Kidney capillary endothelial cell (primary cell): ENCODE measurements around the gene POR.

Experiments
- DNase-seq: peaks from one replicate; pipeline ENCODE4 v3.0.0-alpha.2; 2018; ENCODE audit warnings: low spot score

POR gene

DNA sequence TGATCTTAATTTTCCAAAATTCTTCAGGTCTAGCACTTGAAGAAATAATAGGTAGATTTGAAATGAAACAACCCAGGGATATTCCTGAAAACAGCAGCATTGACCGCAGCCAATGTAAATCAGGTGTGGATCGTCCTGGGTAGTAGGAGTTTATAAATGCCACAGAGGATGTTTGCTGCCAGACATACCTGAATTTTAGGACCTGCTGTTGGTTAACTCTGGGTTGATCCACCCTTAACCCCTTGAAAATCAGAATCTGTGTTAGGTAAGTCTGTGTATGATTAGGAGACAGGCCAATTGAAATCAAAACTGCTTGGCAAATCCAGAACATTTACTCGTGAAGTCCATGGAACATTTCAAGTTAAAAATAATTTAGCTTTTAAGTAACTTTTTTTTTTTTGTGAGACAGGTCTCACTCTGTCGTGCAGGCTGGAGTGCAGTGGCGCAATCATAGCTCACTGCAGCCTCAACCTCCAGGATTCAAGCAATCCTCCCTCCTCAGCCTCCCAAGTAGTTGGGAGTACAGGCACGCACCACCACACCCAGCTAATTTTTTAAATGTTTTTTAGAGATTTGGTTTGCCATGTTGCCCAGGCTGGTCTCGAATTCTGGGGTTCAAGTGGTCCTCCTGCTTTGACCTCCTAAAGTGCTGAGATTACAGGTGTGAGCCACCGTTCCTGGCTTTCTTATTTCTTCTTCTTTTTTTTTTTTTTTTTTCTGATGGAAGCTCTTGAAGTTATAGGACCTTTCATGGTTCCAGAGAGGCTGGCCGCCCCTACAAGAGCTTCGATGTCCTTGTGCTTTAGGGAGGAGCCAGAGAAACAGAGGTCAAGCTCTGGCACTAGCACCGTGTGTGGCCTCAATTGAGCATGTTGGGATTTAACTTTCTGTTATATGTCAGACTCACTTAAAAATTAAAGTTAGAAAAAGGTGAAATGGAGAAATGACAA lies 2.0 kb downstream of the POR start:
- no peak for DNase-seq

DNA sequence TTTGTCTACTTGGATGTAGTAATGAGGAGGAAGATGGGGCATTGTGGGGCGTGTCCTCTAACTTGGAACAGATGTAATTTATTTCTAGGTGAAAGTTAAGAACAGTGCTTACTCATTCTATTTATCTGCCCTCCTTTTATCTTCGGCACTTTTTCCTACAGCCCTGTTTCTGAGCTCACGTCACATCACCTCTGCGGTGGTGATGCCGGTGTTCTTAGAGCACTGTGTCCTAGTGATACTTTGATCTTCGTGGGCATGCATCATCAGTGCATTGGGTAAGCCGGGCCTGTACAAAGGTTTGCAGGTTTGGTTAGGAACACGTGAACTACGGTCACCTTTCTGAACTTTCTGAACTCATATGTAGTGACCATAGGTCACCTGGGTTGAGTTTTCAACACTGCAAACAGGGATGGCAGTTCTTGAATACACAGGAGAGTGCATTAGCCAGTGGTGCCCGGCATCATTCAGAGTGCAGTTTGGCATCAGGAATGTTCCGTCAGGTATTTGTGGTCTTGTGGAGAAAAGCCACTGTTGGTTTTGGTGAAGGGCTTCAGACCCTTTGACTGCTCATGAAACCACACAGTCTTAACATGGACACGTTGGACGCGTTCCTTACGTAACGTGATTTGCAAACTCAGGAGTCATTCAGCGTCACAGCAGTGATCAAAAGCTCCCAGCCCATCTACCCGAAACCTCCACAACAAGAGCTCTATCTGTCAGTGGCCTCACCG lies 5.6 kb downstream of the POR start:
- DNase-seq, result no peak

DNA sequence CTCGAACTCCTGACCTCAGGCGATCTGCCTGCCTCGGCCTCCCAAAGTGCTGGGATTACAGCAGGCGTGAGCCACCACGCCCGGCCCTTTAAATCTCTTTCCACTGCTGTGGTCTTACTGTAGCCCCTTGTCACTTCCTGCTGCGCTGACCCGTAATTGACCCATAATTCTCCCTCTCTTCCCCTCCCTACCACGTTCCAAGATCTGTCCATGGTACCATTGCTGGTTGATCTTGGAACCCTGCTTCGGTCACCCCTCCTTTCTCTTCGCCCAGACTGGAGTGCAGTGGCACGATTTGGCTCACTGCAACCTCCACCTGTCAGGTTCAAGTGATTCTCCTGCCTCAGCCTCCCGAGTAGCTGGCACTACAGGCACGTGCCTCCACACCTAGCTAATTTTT lies 6.5 kb downstream of the POR start:
- DNase-seq, result no peak

DNA sequence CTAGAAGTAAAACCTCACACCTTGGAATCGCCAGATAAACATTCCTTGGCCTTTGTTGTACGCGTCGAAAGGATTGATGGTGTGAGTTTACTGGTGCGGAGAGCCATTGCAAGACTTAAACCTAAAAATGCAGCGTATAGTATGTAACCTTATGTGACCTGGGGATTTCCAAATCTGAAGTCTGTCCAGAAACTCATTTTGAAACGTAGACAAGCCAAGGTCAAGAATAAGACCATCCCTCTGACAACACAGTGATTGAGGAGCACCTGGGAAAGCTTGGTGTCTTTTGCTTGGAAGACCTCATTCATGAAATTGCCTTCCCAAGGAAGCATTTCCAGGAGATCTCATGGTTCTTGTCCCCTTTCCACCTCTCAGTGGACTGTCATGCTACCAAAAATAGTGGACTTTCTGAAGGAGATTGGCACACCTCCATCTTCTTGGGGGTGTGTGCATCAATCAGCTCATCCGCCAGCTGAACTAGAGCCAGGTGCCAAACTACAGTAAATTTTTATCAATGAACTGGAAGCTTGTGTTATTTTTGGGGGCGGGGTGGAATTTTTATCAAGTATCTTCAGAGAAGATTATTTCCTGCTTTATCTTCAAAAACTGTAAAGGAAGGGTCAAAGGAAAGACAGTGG lies 8.1 kb downstream of the POR start:
- no peak for DNase-seq

DNA sequence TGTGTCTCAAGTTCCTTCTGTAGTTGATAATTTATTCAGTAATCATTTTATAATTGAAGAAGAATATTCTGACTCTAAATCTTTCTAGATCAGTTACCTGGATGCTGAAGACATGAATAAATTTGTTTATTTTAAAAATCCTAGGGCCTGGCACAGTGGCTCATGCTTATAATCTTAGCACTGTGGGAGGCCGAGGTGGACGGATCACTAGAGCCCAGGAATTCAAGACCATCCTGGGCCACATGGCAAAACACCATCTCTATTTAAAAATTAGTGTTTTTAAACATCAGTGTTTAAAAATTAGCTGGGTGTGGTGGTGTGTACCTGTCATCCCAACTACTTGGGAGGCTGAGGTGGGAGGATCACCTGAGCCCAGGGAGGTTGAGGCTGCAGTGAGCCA lies 9.3 kb downstream of the POR start:
- DNase-seq, result no peak

DNA sequence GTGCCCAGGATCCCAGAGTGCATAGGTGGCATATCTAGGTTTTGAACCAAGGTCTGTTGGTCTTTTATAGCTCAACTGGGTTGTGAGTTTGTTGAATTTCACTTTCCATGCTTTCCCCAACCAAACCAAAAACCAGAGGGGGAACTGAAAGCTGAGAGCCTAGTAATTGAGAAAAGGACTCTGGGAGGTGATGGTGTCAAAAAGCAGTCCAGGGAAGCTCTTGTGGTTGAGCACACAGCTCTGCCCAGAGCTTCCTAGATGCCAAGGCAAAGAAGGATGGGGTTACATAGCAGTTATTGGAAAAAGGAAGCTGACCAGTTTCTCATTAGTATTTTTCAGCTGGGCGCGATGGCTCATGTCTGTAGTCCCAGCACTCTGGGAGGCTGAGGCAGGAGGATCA lies 9.9 kb downstream of the POR start:
- no peak for DNase-seq

DNA sequence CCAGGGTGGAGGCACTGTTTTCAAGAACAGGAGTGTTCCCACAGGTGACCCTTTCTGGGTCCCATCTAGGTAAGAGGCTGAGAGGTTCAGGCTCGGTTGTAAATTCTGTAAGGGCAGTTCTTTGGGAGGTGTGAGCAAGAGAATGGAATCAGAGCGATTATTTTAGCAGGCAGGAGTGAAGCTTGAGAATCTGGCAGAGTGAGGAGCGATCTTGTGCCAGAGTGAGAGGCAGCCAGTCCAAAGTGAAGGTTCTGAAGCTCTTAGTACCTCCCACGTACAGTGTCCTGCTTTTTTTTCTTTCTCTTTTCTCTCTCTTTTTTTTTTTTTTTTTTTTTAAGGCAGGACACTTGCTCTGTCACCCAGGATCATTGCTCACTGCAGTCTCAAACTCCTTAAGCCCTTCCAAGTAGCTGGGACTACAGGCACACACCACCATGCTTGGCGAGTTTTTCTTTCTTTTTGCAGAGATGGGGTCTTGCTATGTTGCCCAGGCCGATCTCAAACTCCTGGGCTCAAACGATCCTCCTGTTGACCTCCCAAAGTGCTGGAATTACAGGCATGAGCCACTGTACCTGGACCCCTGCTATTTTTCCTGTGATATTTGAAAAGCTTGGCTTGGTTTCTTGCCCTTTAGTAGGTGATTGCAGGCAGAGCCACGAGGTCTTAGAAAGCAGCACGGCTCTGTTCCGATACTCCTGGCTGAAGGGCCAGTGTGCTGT lies 10.9 kb downstream of the POR start:
- DNase-seq, result no peak

DNA sequence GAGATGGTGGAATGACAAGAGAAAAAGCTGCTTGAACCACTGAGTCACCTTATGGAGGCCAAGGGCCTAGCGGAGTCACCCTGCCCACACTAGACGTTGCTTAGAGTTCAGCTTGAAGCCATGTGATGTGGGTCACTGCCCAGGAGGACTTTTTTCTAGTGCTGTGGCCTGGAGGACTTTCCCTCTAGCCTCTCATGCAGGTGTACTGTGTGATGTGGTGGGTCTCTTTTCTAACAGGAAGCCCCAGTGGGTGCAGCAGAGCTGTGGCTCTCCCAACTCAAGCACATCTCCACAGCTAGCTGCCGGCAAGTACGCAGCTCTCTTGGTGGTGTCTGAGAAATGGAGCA lies 13.6 kb downstream of the POR start:
- DNase-seq, result no peak

DNA sequence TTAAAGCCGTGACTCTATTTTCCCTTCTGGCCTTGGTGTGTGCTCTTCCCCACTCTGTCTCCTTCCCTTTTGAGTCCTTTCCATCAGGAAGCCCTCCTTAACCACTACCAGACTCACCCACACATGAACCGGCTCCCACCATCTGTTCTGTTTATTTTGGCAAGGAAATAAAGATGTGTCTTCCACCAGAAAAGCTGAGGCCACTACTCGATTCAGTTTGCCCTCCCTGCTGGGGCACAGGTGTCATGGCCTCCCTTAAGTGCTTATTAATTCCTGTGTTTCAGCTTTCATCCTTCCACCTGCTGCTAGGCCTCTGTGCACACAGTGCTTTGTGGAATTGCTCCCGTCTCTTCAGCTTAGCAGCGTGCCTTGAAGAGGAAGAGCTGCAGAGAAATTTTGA lies 16.7 kb downstream of the POR start:
- DNase-seq, result no peak

DNA sequence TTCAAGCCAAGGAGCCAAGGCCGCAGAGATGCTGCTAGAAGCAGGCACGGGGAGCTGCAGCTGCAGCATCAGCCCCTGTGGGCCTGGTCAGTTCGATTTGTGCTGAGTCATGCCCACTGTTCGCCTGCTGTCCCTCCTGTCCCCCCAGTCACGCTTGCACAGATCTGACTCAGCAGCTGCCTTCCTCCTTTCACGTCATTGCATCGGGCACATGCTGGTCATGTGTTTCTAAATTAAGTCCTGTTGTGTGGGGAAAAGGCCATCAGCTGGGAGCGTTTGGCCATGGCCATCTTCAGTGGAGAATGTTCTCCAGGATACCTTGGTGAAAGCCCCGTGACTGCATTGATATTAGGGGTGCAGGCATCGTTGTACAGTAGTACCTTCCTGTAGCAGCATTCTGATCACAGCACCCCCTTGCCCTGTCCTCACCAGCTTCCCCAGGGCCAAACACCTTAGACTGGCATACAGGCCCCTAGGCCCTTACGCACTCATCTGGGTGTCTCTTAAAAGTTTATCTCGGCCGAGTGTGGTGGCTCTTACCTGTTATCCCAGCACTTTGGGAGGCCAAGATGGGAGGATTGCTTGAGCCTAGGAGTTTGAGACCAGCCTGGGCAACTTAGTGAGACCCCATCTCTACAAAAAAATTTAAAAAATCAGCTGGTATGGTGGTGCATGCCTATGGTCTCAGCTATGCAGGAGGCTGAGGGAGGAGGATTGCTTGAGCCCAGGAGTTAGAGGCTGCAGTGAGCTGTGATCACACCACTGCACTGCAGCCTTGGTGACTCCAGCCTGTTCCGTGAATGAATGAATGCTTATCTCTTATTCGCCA lies 23.2 kb downstream of the POR start:
- peak; percentile 69 for DNase-seq

DNA sequence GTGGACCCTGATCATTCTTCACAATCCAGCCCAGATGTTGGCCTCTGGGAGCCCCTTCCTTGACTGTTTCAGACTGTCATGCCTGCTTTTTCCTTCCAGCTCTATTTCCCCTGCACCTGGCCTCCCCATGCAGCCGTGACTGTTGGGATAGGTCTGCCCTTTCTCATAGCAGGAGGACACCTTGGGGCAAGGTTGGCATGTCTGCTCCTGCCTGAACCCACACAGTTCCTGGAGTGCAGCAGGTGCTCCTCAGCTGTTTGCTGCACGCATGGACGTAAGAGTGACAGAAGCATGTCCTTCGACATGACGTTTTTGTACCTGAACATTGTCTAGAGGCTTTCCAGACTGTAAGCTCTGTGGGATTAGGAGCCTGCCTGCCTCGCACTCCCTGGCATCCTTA lies 24.0 kb downstream of the POR start:
- DNase-seq, result no peak

DNA sequence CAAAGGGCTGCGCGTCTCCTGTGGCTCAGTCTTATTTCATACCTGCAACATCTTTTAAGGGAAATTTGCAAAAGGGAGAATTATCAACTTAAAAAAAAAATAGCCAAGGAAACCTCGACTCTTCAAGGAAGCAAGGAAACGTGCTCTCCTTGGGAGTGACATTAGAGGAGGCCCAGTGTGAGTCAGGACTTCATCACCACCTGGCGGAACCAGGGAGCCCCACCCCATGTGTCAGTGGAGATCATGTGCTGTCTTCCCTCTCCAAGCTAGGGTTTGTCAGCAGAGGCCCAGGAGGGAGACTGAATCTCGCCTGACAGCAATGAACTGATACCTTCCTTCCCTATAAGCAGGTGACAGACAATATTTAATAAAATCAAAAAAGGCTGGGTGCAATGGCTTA lies 28.9 kb downstream of the POR start:
- DNase-seq, result no peak

DNA sequence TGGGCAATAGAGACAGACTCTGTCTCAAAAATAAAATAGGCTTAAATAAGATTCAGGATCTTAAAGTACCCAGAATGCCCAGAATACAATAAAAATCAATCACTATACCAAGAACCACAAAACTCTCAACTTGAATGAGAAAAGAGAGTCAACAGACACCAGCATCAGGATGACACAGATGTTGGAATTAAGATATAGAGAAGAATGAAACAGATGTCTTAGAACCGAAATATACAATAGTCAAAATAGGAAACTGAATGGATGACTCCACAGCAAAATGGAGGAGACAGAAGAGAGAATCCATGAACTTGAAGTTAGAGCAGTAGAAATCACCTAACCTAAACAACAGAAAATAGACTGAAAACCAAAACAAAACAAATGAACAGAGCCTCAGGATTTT lies 29.6 kb downstream of the POR start:
- DNase-seq, result no peak

DNA sequence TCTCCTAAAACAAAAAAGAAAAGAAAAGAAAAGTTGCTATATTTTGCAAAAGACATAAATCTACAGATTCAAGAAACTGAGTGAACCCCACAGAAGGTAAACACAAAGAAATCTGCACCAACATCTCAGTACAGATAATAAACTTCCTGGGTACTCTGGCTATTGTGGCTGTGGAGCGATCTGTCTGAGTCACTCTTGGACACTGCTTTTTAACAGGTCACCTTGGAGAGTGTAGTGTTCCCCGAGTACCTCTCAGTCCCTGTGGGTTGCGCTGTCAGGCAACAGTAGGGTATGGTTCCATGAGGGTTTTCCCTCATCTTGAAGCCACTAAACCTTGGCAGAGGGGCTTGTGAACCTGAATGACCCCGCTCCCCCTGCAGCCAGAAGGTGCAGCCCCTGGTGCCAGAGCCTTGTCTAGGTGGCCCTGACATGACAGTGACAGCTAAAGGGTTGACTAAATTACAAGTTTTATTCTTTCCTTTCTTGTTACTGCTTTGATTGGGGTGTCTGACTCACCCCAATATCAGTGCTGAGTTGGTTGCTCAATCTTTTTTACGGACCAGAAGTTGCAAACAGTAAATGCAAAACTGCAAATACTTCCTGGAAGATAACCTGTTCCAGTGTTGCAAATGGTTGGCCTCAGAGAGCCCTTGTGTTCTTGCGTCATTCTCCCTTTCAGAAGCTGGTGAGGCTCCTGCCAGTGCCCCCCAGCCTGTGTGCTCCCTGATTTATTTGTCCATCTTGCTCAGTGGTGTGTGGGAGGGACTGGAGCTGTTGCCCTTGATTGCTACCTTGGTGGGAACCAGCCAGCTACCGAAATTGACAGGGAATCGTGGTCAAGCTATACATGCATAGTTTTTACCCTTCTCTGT lies 30.6 kb downstream of the POR start:
- DNase-seq, result no peak

DNA sequence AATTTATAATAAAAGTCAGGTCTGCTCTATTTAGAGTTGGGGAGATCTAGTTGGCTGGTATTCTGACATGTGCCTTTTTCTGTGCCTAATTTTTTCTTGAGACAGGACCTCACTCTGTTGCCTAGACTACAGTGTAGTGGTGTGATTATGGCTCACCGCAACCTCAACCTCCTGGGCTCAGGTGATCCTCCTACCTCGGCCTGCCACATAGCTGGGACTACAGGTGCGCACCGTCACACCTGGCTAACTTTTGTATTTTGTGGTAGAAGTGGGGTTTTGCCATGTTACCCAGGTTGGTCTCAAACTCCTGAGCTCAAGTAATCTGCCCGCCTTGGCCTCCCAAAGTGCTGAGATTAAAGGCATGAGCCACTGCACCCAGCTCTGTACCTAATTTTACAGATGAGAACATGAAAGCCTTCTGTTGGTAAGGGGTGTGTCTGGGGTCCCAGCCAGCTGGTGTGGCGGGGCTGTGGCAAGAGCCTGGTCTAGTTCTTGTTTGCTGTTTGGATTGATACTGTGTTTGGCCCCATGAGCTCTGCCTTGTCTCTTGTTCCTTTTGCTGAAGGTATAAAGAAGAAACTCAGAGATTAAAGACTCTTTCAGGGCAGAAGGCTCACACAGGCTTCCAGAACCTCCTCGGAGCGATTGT lies 31.4 kb downstream of the POR start:
- DNase-seq, result no peak

DNA sequence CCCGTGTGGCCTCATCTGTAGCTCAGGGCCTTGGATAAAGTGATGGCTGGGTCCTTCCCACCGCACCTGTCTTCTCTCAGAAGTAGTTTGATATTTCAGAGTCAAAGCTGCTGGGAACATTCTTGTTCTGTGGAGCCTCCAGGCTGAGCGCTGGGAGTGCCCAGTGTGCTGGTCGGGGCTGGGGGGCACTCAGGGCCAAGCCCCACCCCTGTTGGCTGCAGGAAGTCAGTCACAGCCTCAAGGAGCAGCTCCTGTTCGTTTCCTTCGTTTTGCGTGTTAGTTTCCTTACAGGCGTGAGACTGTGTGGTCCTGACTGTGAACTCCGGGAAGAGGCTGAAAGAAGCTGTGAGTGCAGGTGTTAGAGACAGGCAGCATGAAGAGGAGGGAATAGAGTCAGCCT lies 33.2 kb downstream of the POR start:
- no peak for DNase-seq

DNA sequence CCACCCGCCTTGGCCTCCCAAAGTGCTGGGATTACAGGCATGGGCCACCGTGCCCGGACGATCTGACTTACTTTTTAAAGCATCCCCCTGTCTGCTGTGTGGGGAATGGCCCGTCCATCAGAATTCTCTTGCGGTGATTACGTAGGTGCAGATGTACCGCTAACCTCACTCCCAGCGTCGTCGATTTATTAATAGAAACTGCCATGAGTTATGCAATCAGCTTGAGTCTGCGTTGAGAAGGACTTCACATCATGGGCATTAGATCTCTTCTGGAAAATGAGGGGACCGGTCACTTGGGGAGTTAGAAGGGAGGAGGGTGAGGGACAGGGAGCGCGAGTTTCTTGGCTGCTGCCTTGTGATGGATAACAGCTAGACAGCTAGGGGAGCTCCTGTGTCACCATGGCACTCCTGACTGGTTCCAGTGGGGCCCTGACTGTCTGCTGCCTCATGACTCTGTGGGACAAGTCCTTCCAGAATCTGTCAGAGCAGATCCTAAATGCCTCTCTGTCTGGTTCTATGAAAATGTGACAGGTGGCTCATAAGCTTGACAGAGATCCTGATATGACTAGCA lies 35.2 kb downstream of the POR start:
- no peak for DNase-seq

DNA sequence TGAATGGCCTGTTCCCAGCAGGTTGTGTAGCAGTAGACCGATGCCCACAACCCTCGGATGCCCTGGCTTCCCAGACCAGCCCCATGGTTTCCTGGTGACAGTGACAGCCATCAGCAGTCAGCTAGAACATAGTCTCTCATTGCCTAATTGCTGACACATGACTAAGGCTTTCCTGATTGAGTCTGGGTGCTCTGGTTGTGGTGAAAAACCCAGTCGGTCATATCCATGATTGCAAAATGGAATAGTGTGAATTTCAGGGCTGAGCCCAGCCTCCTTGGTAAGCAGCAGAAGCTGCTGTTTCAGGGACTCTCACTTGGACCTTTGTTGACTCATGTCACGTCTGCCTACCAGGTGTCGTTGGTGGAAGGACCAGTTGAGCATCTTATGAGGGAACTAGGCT lies 36.6 kb downstream of the POR start:
- no peak for DNase-seq

DNA sequence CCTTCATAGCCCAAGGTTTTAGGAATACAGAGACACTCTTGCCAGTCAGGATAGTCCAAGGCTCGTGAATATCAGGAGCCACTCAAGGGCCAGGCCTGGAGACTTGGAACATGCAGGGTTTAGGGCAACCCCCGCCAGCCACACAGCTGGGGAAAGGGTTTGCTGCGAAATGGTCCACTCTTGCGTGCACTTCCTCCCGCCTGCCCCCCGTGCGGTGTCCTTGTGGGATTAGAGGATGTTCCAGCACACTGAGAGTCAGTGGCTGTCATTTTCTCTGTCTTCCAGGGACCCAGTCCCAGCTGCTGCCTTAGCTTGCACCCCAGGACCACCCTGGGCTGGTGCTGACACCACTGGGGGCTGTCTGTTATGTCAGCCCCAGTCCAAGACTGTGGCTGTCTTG lies 38.5 kb downstream of the POR start:
- no peak for DNase-seq

DNA sequence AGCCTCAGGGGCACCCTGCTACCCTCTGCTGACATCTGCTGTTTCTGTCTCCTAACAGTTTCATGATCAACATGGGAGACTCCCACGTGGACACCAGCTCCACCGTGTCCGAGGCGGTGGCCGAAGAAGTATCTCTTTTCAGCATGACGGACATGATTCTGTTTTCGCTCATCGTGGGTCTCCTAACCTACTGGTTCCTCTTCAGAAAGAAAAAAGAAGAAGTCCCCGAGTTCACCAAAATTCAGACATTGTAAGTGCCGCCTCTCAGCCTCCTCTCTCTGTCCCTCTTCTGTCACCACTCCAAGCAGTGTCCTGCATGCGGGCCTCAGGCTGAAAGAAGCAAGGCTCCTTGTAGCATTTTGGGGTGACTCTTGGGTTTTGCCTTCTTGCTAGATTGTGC lies 39.0 kb downstream of the POR start:
- DNase-seq, result no peak
